HepG2 (cell line): Measurements from ENCODE around the gene ELP4.

ENCODE experiments used
- CTCF ChIP-seq: sonication (generic); formaldehyde crosslinking; IDR thresholded peaks from 2 replicates; pipeline ENCODE4 v1.5.0; 2020; ENCODE audit warnings: mild to moderate bottlenecking, missing genetic modification reagents, moderate library complexity
- FOXJ3 ChIP-seq: sonication (generic); formaldehyde crosslinking; IDR thresholded peaks from 2 replicates; pipeline ENCODE4 v1.4.0; 2020; ENCODE audit warnings: missing genetic modification reagents, mild to moderate bottlenecking, borderline replicate concordance
- NFIC ChIP-seq: IDR thresholded peaks from 2 replicates; pipeline ENCODE4 v1.6.1; 2012; ENCODE audit warnings: mild to moderate bottlenecking, low read length, inconsistent platforms
- PHF21A ChIP-seq: sonication (generic); formaldehyde crosslinking; IDR thresholded peaks from 2 replicates; pipeline ENCODE4 v1.5.0; 2020; ENCODE audit warnings: mild to moderate bottlenecking, missing genetic modification reagents
- SUZ12 ChIP-seq: fragments of 150-350 bp; IDR thresholded peaks from 2 replicates; pipeline ENCODE4 v1.6.1; 2014; ENCODE audit warnings: low read depth, low read length

DNA sequence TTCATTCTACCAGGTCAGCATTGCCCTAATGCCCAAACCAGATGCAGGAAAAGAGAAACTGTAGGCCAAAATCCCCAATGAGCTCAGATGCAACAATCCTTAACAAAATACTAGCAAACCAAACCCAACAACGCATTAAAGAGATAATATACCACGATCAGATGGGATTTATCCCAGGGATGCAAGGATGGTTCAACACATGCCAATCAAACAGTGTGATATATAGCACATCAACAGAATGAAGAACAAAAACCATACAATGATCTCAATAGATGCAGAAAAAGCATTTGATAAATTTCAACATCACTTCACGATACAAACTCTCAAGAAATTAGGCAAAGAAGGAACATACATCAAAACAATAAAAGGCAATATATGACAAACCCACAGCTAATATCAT, 45.1 kb upstream of the ELP4 start:
- TF ChIP-seq NFIC, result no peak
- no peak for TF ChIP-seq SUZ12
- TF ChIP-seq PHF21A (CRISPR knock-in tag), result no peak
- no peak for TF ChIP-seq CTCF (CRISPR knock-in tag)
- no peak for TF ChIP-seq FOXJ3 (CRISPR knock-in tag)
